ENCODE measurements around the gene RASSF7.

Gene RASSF7

DNA sequence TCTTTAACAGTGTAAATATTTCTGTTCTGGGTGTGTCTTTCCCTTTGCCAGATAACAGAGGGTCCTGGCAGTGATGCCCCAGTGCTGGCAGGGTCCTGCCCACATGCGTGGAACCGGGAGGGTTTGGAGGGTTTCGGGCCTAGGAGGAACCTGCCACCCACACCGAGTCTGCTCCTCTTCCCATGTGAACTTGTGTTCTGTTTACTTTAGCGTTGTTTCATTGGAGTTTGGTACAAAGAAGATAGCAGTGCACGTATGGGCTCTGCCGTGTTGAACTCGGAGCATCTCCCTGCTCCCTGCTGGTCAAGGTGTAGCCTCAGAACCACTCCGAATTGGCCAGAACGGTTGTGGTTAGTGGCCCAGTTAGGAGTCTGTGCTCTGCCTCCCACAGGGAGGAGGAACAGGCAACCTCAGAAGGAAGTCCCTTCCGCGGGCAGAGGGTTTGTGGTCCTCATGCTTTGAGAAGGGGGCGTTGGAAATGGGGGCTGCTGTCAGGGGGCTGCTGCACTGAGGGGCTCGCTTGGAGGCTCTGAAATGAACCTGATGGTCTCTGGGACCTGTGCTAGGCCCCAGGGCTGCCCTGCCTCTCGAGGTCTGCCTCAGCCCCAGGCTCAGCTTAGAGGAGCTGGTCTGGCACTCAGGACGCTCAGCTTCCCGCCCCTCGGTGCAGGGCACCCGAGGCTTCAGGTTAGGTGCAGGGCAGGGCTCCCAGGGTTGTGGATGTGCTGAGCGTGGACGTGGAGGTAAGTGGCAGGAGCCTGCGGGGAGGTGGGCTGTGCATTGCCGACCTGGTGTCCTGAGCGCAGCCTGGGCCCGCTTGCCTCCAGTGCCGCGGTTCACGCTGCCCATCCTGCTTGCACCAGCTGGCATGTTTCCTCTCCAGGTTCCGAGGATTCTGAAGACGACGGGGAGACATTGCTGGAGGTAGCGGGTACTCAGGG lies 25.9 kb downstream of the RASSF7 start:
- Histone ChIP-seq H3K4me3 (no peak overlapping the region), H3K9me3 (no peaks in the 10 kb centered on the region), H3K36me3 (peaks cover 57 to 99% (median 92%) of the 10 kb centered on the region in 3 donors), H3K4me1 (peaks cover 0 to 6% (median 0%) of the 10 kb centered on the region in 4 donors), H3K27me3 (no peaks in the 10 kb centered on the region), H3K27ac (no peak overlapping the region)
- intact Hi-C loops (cut with DNase I; ENCODE audit: low total_unique reads): no loop called here
- TF ChIP-seq, protein P1, sequence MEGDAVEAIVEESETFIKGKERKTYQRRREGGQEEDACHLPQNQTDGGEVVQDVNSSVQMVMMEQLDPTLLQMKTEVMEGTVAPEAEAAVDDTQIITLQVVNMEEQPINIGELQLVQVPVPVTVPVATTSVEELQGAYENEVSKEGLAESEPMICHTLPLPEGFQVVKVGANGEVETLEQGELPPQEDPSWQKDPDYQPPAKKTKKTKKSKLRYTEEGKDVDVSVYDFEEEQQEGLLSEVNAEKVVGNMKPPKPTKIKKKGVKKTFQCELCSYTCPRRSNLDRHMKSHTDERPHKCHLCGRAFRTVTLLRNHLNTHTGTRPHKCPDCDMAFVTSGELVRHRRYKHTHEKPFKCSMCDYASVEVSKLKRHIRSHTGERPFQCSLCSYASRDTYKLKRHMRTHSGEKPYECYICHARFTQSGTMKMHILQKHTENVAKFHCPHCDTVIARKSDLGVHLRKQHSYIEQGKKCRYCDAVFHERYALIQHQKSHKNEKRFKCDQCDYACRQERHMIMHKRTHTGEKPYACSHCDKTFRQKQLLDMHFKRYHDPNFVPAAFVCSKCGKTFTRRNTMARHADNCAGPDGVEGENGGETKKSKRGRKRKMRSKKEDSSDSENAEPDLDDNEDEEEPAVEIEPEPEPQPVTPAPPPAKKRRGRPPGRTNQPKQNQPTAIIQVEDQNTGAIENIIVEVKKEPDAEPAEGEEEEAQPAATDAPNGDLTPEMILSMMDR (IDR thresholded peaks at IDR 0.05): no peak
- no peak for DNase-seq

DNA sequence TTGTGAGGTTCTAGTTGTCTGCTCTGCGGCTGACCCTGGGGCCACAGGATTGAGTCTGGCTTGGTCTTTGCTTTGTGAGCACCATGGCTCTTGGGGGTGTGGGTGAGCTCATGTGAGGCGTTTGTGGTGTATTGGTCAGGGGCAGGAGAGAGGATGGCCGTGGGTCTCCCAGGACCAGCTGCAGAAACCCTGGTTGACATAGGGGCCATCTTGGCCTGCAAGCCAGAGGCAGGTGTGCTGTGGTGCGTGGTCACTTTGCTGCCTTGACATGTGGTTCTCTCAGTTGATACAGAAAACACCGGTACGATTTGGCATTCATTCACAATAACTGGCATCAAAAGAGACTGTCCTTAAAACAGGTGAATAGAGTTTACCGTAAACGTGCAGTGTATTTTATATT lies 26.8 kb downstream of the RASSF7 start:
- no peak for DNase-seq
- Histone ChIP-seq H3K4me1 (peaks cover 0 to 4% (median 0%) of the 10 kb centered on the region in 4 donors), H3K9me3 (no peaks in the 10 kb centered on the region), H3K27me3 (no peaks in the 10 kb centered on the region), H3K36me3 (peaks cover 54 to 99% (median 92%) of the 10 kb centered on the region in 3 donors), H3K27ac (no peak overlapping the region), H3K4me3 (no peak overlapping the region)
- intact Hi-C loops (cut with DNase I; ENCODE audit: low total_unique reads): no loop called here
- TF ChIP-seq, protein P1 (IDR thresholded peaks at IDR 0.05): no peak

DNA sequence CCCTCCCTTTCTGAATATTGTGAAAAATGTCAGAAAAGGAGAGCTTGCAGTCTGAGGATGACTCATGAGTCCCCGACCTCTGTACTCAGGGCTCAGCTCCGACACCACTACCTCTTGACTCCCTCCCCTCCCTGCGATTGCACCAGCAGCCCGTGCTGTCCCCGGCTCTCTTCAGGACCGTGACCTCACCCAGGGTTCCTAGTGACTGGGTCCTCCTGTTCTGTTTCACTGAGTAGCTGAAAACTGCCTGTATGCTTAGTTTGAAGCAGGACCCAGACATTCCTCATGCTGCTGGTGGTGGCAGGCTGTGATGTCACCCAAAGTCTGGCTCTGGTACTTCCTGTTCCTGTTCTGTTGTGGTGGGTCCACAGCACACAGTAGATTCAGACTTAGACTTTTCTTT lies 27.2 kb downstream of the RASSF7 start:
- H3K27ac ChIP-seq: no peak overlapping the region
- no peak overlapping the region for H3K4me3 ChIP-seq
- intact Hi-C loops (cut with DNase I; ENCODE audit: low total_unique reads): no loop called here
- H3K4me1 ChIP-seq: peaks cover 0 to 4% (median 0%) of the 10 kb centered on the region in 4 donors
- TF ChIP-seq, protein P1 (IDR thresholded peaks at IDR 0.05): no peak
- H3K27me3 ChIP-seq: no peaks in the 10 kb centered on the region
- peaks cover 54 to 99% (median 92%) of the 10 kb centered on the region in 3 donors for H3K36me3 ChIP-seq
- no peak for DNase-seq
- H3K9me3 ChIP-seq: no peaks in the 10 kb centered on the region

DNA sequence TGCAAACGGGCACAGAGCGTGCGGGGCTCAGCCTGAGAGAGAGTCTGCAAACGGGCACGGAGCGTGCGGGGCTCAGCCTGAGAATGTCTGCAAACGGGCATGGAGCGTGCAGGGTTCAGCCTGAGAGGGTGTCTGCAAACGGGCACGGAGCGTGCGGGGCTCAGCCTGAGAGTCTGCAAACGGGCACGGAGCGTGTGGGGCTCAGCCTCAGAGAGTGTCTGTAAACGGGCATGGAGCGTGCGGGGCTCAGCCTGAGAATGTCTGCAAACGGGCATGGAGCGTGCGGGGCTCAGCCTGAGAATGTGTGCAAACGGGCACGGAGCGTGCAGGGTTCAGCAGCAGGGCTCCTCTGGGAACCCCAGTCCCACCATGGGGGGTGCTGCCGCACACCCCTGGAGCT lies 29.0 kb downstream of the RASSF7 start:
- Histone ChIP-seq H3K4me1 (no peaks in the 10 kb centered on the region), H3K9me3 (no peaks in the 10 kb centered on the region), H3K27ac (no peak overlapping the region), H3K36me3 (peaks cover 54 to 99% (median 92%) of the 10 kb centered on the region in 3 donors), H3K27me3 (no peaks in the 10 kb centered on the region), H3K4me3 (no peak overlapping the region)
- intact Hi-C loops (cut with DNase I; ENCODE audit: low total_unique reads): no loop called here
- TF ChIP-seq, protein P1 (IDR thresholded peaks at IDR 0.05): no peak
- no peak for DNase-seq

DNA sequence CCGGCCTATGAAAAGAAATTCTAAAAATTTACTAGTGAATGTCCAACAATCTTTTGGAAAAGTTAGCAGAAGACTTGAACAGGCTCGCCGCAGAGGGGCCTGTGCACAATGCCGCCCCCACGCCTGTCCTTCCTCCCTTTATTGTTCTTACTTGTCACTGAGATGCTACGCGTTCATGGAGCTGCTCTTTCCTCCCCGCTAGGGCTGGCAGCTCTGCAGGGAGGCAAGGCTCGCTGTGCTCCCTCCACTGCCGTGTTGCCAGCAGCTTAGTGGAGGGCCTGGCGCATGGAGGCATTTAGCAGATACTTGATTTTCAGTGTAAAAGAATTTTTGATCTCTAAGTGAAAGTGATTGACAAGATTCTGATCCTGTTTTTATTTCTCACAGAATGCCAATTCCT lies 30.2 kb downstream of the RASSF7 start:
- no peak for DNase-seq
- Histone ChIP-seq H3K27me3 (no peaks in the 10 kb centered on the region), H3K9me3 (no peaks in the 10 kb centered on the region), H3K27ac (no peak overlapping the region), H3K4me3 (no peak overlapping the region), H3K4me1 (no peaks in the 10 kb centered on the region), H3K36me3 (peaks cover 54 to 100% (median 99%) of the 10 kb centered on the region in 3 donors)
- TF ChIP-seq, protein P1 (IDR thresholded peaks at IDR 0.05): no peak
- intact Hi-C loops (cut with DNase I; ENCODE audit: low total_unique reads): no loop called here
